ENCODE results near the gene LRRFIP1.

The LRRFIP1 gene

DNA sequence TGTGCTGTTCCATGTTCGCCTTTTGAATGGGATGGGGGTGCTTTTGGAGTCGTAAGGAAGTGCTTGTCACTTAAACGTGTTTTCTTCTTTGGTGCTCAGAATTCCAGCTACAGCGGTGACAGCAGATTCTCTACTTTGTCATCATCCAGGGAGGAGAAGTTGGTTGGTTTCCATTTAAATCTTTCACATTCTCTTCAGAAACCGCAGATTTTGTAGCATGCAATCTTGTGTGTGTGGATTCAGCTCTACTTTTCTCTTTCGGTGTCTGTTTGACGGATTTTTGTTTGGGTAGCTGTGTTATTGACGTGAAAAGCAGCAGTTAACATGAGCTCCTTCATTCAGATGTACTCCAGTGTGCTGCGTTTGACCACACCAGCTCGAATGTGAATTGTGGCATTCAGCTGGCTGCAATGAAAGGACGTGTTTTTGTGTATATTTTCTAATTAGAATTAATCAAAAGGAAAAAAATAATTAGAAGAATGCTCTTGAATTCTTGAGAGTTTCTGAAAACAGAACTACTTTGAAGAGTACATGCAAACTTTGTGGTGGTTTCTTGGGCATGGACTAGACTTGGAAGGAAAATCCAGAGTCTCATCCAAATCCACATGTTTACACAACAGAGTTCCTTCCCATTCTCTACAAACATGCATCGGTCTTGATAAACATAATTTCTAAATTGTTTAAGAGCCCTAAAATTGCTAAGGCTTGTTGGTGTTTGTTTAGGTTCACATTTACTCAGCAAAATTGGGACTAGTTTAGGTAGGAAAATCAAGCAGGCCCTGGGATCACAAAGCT lies 102.5 kb downstream of the LRRFIP1 start:
- Histone ChIP-seq H3K36me3 (ENCODE audit: control insufficient read depth, low read length) (peaks cover 21% of the 10 kb centered on the region; the same call in 1 of the 2 replicates), H3K4me2 (ENCODE audit: low read length) (no peak overlapping the region), H3K27me3 (ENCODE audit: control insufficient read depth, low read length) (no peaks in the 10 kb centered on the region), H3K4me3 (ENCODE audit: low read length) (no peak overlapping the region), H3K4me1 (ENCODE audit: control insufficient read depth, low read length) (no peaks in the 10 kb centered on the region), H3K27ac (ENCODE audit: low read depth, low read length) (no peak overlapping the region), H3F3A (ENCODE audit: control insufficient read depth, insufficient read depth) (no peaks in the 10 kb centered on the region), H3K9me3 (ENCODE audit: control insufficient read depth, insufficient read depth, low read length) (no peaks in the 10 kb centered on the region), H3K9me2 (replicated peaks; ENCODE audit: control insufficient read depth, low read length) (no peaks in the 10 kb centered on the region), H4K20me1 (ENCODE audit: control insufficient read depth, insufficient read depth, low read depth, low read length) (no peaks in the 10 kb centered on the region; the same call in 1 of the 2 replicates), H3K79me2 (ENCODE audit: control insufficient read depth, low read length) (peaks cover 57% of the 10 kb centered on the region)
- no peak for TF ChIP-seq EZH2phosphoT487 (IDR thresholded peaks at IDR 0.05; ENCODE audit: borderline replicate concordance, low read length)
- TF ChIP-seq, protein P1, sequence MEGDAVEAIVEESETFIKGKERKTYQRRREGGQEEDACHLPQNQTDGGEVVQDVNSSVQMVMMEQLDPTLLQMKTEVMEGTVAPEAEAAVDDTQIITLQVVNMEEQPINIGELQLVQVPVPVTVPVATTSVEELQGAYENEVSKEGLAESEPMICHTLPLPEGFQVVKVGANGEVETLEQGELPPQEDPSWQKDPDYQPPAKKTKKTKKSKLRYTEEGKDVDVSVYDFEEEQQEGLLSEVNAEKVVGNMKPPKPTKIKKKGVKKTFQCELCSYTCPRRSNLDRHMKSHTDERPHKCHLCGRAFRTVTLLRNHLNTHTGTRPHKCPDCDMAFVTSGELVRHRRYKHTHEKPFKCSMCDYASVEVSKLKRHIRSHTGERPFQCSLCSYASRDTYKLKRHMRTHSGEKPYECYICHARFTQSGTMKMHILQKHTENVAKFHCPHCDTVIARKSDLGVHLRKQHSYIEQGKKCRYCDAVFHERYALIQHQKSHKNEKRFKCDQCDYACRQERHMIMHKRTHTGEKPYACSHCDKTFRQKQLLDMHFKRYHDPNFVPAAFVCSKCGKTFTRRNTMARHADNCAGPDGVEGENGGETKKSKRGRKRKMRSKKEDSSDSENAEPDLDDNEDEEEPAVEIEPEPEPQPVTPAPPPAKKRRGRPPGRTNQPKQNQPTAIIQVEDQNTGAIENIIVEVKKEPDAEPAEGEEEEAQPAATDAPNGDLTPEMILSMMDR (IDR thresholded peaks at IDR 0.05; ENCODE audit: low read depth, low read length, poor library complexity, severe bottlenecking), result no peak

DNA sequence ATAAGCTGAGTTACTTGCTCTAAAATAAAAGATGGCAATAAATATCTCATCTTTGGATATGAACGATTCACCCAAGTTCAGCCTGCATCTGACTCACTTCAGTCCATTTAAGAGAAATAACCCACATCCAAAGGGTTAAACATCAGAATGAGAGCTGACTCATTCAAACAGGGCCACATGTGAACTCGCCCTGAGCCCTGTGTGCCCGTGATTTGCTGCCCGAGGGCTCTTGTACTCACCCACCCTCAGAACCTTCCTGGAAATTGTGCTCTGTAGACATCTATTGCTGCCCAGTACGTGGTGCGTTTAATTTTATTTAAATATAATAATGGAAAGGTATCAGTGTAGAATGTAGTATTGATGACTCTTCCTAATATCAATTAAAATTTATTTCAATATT lies 104.3 kb downstream of the LRRFIP1 start:
- no peaks in the 10 kb centered on the region; the same call in 1 of the 2 replicates for H4K20me1 ChIP-seq (ENCODE audit: control insufficient read depth, insufficient read depth, low read depth, low read length)
- no peak overlapping the region for H3K27ac ChIP-seq (ENCODE audit: low read depth, low read length)
- H3K79me2 ChIP-seq (ENCODE audit: control insufficient read depth, low read length), result peaks cover 51% of the 10 kb centered on the region
- no peaks in the 10 kb centered on the region for H3K27me3 ChIP-seq (ENCODE audit: control insufficient read depth, low read length)
- TF ChIP-seq, protein P1 (IDR thresholded peaks at IDR 0.05; ENCODE audit: low read depth, low read length, poor library complexity, severe bottlenecking), result no peak
- TF ChIP-seq EZH2phosphoT487 (IDR thresholded peaks at IDR 0.05; ENCODE audit: borderline replicate concordance, low read length), result no peak
- no peaks in the 10 kb centered on the region for H3F3A ChIP-seq (ENCODE audit: control insufficient read depth, insufficient read depth)
- no peak overlapping the region for H3K4me3 ChIP-seq (ENCODE audit: low read length)
- H3K4me2 ChIP-seq (ENCODE audit: low read length), result no peak overlapping the region
- H3K9me2 ChIP-seq (replicated peaks; ENCODE audit: control insufficient read depth, low read length), result no peaks in the 10 kb centered on the region
- peaks cover 21% of the 10 kb centered on the region; the same call in 1 of the 2 replicates for H3K36me3 ChIP-seq (ENCODE audit: control insufficient read depth, low read length)
- no peaks in the 10 kb centered on the region for H3K4me1 ChIP-seq (ENCODE audit: control insufficient read depth, low read length)
- H3K9me3 ChIP-seq (ENCODE audit: control insufficient read depth, insufficient read depth, low read length), result no peaks in the 10 kb centered on the region

DNA sequence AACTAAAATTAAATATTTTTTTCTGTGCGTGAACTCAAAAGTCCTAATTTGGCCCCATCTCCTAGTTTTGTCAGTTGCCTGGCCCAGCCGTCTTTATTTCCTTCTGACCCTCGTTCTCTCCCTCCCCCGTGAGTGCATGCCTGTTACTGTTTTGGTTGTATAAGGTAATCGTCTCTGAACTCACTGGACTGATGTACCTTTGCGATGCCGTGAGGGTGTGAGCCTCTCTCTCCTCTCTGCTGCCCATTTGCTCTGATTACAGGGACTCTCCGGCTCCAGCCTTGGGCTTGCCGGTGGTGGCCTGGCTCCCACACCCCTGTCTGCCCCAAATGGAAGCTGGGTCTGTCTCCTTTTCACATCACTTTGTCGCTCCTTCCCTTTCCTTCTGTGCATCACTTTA lies 104.7 kb downstream of the LRRFIP1 start:
- Histone ChIP-seq H3F3A (ENCODE audit: control insufficient read depth, insufficient read depth) (no peaks in the 10 kb centered on the region), H3K79me2 (ENCODE audit: control insufficient read depth, low read length) (peaks cover 49% of the 10 kb centered on the region), H4K20me1 (ENCODE audit: control insufficient read depth, insufficient read depth, low read depth, low read length) (no peaks in the 10 kb centered on the region; the same call in 1 of the 2 replicates), H3K27ac (ENCODE audit: low read depth, low read length) (no peak overlapping the region), H3K36me3 (ENCODE audit: control insufficient read depth, low read length) (peaks cover 25% of the 10 kb centered on the region; the same call in 1 of the 2 replicates), H3K4me1 (ENCODE audit: control insufficient read depth, low read length) (no peaks in the 10 kb centered on the region), H3K4me3 (ENCODE audit: low read length) (no peak overlapping the region), H3K9me3 (ENCODE audit: control insufficient read depth, insufficient read depth, low read length) (no peaks in the 10 kb centered on the region), H3K9me2 (replicated peaks; ENCODE audit: control insufficient read depth, low read length) (no peaks in the 10 kb centered on the region), H3K4me2 (ENCODE audit: low read length) (no peak overlapping the region), H3K27me3 (ENCODE audit: control insufficient read depth, low read length) (no peaks in the 10 kb centered on the region)
- TF ChIP-seq EZH2phosphoT487 (IDR thresholded peaks at IDR 0.05; ENCODE audit: borderline replicate concordance, low read length), result no peak
- TF ChIP-seq, protein P1 (IDR thresholded peaks at IDR 0.05; ENCODE audit: low read depth, low read length, poor library complexity, severe bottlenecking), result no peak
